Prostate gland (tissue), 2 donors: Measurements from ENCODE around the gene PANX3. TPM values are rescaled to one million over a fixed set of nuclear protein-coding genes. Genes with fewer than 3 reads are reported as not detected.

Source experiments
- DNase-seq: peaks from one replicate; pipeline ENCODE4 v3.0.0-alpha.2; 2019; ENCODE audit warnings: low spot score
- H3K27ac ChIP-seq, 2 donors: fragments of 200-600 bp; sonication (generic); 2 replicates each; pipeline ENCODE4 v1.5.1; 2017 to 2019
- H3K27me3 ChIP-seq: fragments of 200-600 bp; sonication (generic); replicated peaks from 2 replicates; pipeline ENCODE4 v1.5.1; 2019; ENCODE audit not compliant: insufficient read depth
- H3K36me3 ChIP-seq, 2 donors: fragments of 200-600 bp; sonication (generic); 1 replicate in 1 of 2; 2 replicates in 1 of 2; pipeline versions ENCODE4 v1.5.1 to v1.8.1; 2017 to 2019
- H3K4me1 ChIP-seq: fragments of 200-600 bp; sonication (generic); replicated peaks from 2 replicates; pipeline ENCODE4 v1.5.1; 2019
- H3K4me3 ChIP-seq, 2 donors: fragments of 200-600 bp; sonication (generic); 2 replicates each; pipeline ENCODE4 v1.5.1; 2017 to 2019
- H3K9me3 ChIP-seq: fragments of 200-600 bp; sonication (generic); 2 replicates; pipeline ENCODE4 v1.5.1; 2017
- CTCF ChIP-seq, 4 experiments: fragments of 200-600 bp in 2 of 4; fragments of 450-650 bp in 2 of 4; sonication (generic) in 2 of 4; IDR thresholded peaks; 1 replicate in 3 of 4; 2 replicates in 1 of 4; pipeline ENCODE4 v1.5.1; 2016 to 2019; ENCODE audit warnings: antibody characterized with exemption in 4 of 4, mild to moderate bottlenecking in 2 of 4, moderate library complexity in 2 of 4
- POLR2A ChIP-seq: fragments of 450-650 bp; IDR thresholded peaks from one replicate; pipeline ENCODE4 v1.6.1; 2016; ENCODE audit warnings: antibody characterized with exemption, mild to moderate bottlenecking
- POLR2AphosphoS5 ChIP-seq: sonication (generic); formaldehyde crosslinking; IDR thresholded peaks from one replicate; pipeline ENCODE4 v1.6.1; 2017; ENCODE audit warnings: antibody characterized with exemption
- WGBS: methylation state at CpG from one replicate; pipeline ENCODE4 v1.1.5; 2018; 5-methylcytosine and 5-hydroxymethylcytosine counted together
- intact Hi-C: fragments of 100-400 bp; cut with DNase I; formaldehyde crosslinking; loops from one replicate; pipeline ENCODE4 v1.14.2; 2022
- total RNA-seq, 2 donors: library from RNA; depleted of rRNA; stranded (reverse); fragments of >200 nt; gene quantifications; one replicate each; pipeline ENCODE4 v1.1.0, GENCODE V29; 2016

PANX3 gene
- total RNA-seq, 2 donors from 2014 or later, result not detected

- Histone ChIP-seq H3K4me1 (no peaks in the 10 kb centered on the region), H3K36me3 (no peaks in the 10 kb centered on the region), H3K27ac (no peak overlapping the region), H3K27me3 (no peaks in the 10 kb centered on the region), H3K9me3 (no peaks in the 10 kb centered on the region), H3K4me3 (no peak overlapping the region)
- no peak for TF ChIP-seq CTCF (IDR thresholded peaks at IDR 0.05)
- no peak for TF ChIP-seq POLR2A
- TF ChIP-seq POLR2AphosphoS5, result no peak
- 39% methylated on average over 3 of the region's 3 CpGs for WGBS
- no peak for DNase-seq
- intact Hi-C loops, result no loop called here
Observed at GRCh38 chr11:124612045-124612444, 817 bp downstream of the PANX3 start.

- intact Hi-C loops, result no loop called here
- H3K36me3 ChIP-seq, result no peaks in the 10 kb centered on the region
- no peaks in the 10 kb centered on the region for H3K4me1 ChIP-seq
- no peak overlapping the region for H3K4me3 ChIP-seq
- 50% methylated on average over 10 of the region's 10 CpGs for WGBS
- no peaks in the 10 kb centered on the region for H3K9me3 ChIP-seq
- H3K27me3 ChIP-seq, result no peaks in the 10 kb centered on the region
- no peak overlapping the region for H3K27ac ChIP-seq
- no peak for DNase-seq
- TF ChIP-seq POLR2AphosphoS5, result no peak
- no peak for TF ChIP-seq POLR2A
- TF ChIP-seq CTCF (IDR thresholded peaks at IDR 0.05), result no peak
Observed at GRCh38 chr11:124612567-124613246, 1.5 kb downstream of the PANX3 start.

- no peak overlapping the region for H3K27ac ChIP-seq
- intact Hi-C loops, result no loop called here
- no peak for DNase-seq
- H3K4me1 ChIP-seq, result peaks cover 1% of the 10 kb centered on the region
- 78% methylated on average over 5 of the region's 5 CpGs for WGBS
- H3K4me3 ChIP-seq, result no peak overlapping the region
- H3K36me3 ChIP-seq, result no peaks in the 10 kb centered on the region
- H3K9me3 ChIP-seq, result no peaks in the 10 kb centered on the region
- TF ChIP-seq POLR2A (no peak), POLR2AphosphoS5 (no peak), CTCF (IDR thresholded peaks at IDR 0.05) (no peak)
- H3K27me3 ChIP-seq, result no peaks in the 10 kb centered on the region
Observed at GRCh38 chr11:124618863-124619262, 7.6 kb downstream of the PANX3 start.

GRCh38 chr11:124622531-124623451 lies 11.6 kb downstream of the PANX3 start, which contains the start of gene TBRG1:
TSS of gene TBRG1 (plus strand) at chr11:124622864. CDS start at chr11:124623084, 220 bp downstream.
- Histone ChIP-seq H3K9me3 (no peaks in the 10 kb centered on the region), H3K4me1 (peaks cover 3% of the 10 kb centered on the region), H3K4me3 (peak within 1 kb of the TSS; percentile 63 to 77), H3K36me3 (no peaks in the 10 kb centered on the region), H3K27ac (peak within 1 kb of the TSS; percentile 84 to 87), H3K27me3 (no peaks in the 10 kb centered on the region)
- under 1% methylated on average over 57 of the region's 57 CpGs for WGBS
- intact Hi-C loops, result no loop called here
- TF ChIP-seq POLR2A (peak; percentile 74), POLR2AphosphoS5 (peak; percentile 93), CTCF (IDR thresholded peaks at IDR 0.05) (no peak)
- DNase-seq, result peak; percentile 87
